IMR-90 (cell line): ENCODE measurements around the gene ARHGAP8. TPM values are rescaled to one million over a fixed set of nuclear protein-coding genes. Genes with fewer than 3 reads are reported as not detected.

ENCODE experiments used
- ATAC-seq: fragments of 200-7000 bp; cut with Tn5 transposase; 2 replicates; pipeline ENCODE4 v1.9.1; 2020; ENCODE audit warnings: low read depth, mild to moderate bottlenecking, moderate library complexity
- BruUV-seq: library from RNA; stranded (reverse); fragments of 400-500 nt; replicated peaks from 2 replicates; lab custom pipeline; 2021; lab: Mats Ljungman, UMichigan
- CTCF ChIA-PET: fragments of 300-600 bp; formaldehyde crosslinking; extraction: SDS; loops from one replicate; lab custom pipeline; 2021; ENCODE audit warnings: antibody characterized with exemption; lab: Yijun Ruan, JAX
- POLR2A ChIA-PET: fragments of 300-600 bp; sonication (Branson Sonifier 250); formaldehyde crosslinking; loops from one replicate; lab custom pipeline; 2022; ENCODE audit warnings: antibody characterized with exemption; ENCODE audit not compliant: unreplicated experiment; lab: Charles Lee
- DNase-seq: peaks from one replicate; pipeline ENCODE4 v3.0.0; 2013
- H2AFZ ChIP-seq: replicated peaks from 2 replicates; pipeline ENCODE3; 2013; ENCODE audit warnings: low read length, mild to moderate bottlenecking; ENCODE audit not compliant: poor library complexity
- H2AK5ac ChIP-seq: 2 replicates; pipeline ENCODE4 v1.6.1; 2013; ENCODE audit warnings: low read depth, low read length, inconsistent platforms
- H2AK9ac ChIP-seq: replicated peaks from 2 replicates; pipeline ENCODE3; 2013; ENCODE audit warnings: mild to moderate bottlenecking, low read depth, low read length, moderate library complexity; ENCODE audit not compliant: poor library complexity
- H2BK120ac ChIP-seq: 2 replicates; pipeline ENCODE4 v1.6.1; 2013; ENCODE audit warnings: low read depth, low read length, inconsistent platforms
- H2BK15ac ChIP-seq: 3 replicates; pipeline ENCODE4 v1.6.1; 2013; ENCODE audit warnings: low read depth, low read length, inconsistent platforms
- H2BK20ac ChIP-seq: 2 replicates; pipeline ENCODE4 v1.6.1; 2013; ENCODE audit warnings: low read depth, mild to moderate bottlenecking, inconsistent platforms, low read length, moderate library complexity
- H2BK5ac ChIP-seq: 2 replicates; pipeline ENCODE4 v1.6.1; 2013; ENCODE audit warnings: mild to moderate bottlenecking, low read depth, low read length, inconsistent platforms; ENCODE audit not compliant: poor library complexity, severe bottlenecking
- H3K14ac ChIP-seq: replicated peaks from 2 replicates; pipeline ENCODE4 v1.6.1; 2013; ENCODE audit warnings: low read depth, low read length, inconsistent platforms
- H3K18ac ChIP-seq: 2 replicates; pipeline ENCODE4 v1.6.1; 2013; ENCODE audit warnings: low read depth, low read length, control low read depth
- H3K23ac ChIP-seq: 2 replicates; pipeline ENCODE4 v1.6.1; 2013; ENCODE audit warnings: low read depth, low read length, inconsistent platforms
- H3K27ac ChIP-seq: 2 replicates; pipeline ENCODE4 v1.5.1; 2013; ENCODE audit warnings: mild to moderate bottlenecking, control low read depth, low read length; ENCODE audit not compliant: insufficient read depth
- H3K27me3 ChIP-seq: 2 replicates; pipeline ENCODE4 v1.6.1; 2013; ENCODE audit warnings: low read length; ENCODE audit not compliant: control insufficient read depth, insufficient read depth
- H3K36me3 ChIP-seq: 2 replicates; pipeline ENCODE4 v1.6.1; 2013; ENCODE audit warnings: low read length, mixed read lengths; ENCODE audit not compliant: control insufficient read depth, insufficient read depth
- H3K4ac ChIP-seq: 2 replicates; pipeline ENCODE4 v1.6.1; 2013; ENCODE audit warnings: low read depth, low read length, inconsistent platforms
- H3K4me1 ChIP-seq: 2 replicates; pipeline ENCODE4 v1.6.1; 2013; ENCODE audit warnings: low read length, mixed read lengths; ENCODE audit not compliant: control insufficient read depth, insufficient read depth
- H3K4me2 ChIP-seq: 2 replicates; pipeline ENCODE4 v1.6.1; 2013; ENCODE audit warnings: low read depth, mild to moderate bottlenecking, control low read depth, low read length, moderate library complexity
- H3K4me3 ChIP-seq: 2 replicates; pipeline ENCODE4 v1.5.1; 2013; ENCODE audit warnings: low read depth, mild to moderate bottlenecking, control low read depth, low read length, moderate library complexity; ENCODE audit not compliant: insufficient read depth
- H3K56ac ChIP-seq: 2 replicates; pipeline ENCODE4 v1.6.1; 2013; ENCODE audit warnings: low read length, inconsistent platforms; ENCODE audit not compliant: insufficient read depth; ENCODE audit errors: extremely low read depth
- H3K79me1 ChIP-seq, 2 experiments: 2 replicates each; pipeline ENCODE4 v1.6.1; 2013; ENCODE audit warnings: low read length in 2 of 2, inconsistent platforms in 1 of 2, low read depth in 1 of 2
- H3K9ac ChIP-seq: 2 replicates; pipeline ENCODE4 v1.6.1; 2013; ENCODE audit warnings: low read depth, low read length, control low read depth
- H3K9me1 ChIP-seq: 2 replicates; pipeline ENCODE4 v1.6.1; 2013; ENCODE audit warnings: low read length, inconsistent platforms; ENCODE audit not compliant: insufficient read depth
- H3K9me3 ChIP-seq: 2 replicates; pipeline ENCODE4 v1.6.1; 2013; ENCODE audit warnings: low read length; ENCODE audit not compliant: control insufficient read depth, insufficient read depth
- H4K20me1 ChIP-seq: 2 replicates; pipeline ENCODE4 v1.6.1; 2013; ENCODE audit warnings: low read length, inconsistent platforms; ENCODE audit not compliant: insufficient read depth
- H4K5ac ChIP-seq: 2 replicates; pipeline ENCODE4 v1.6.1; 2013; ENCODE audit warnings: mild to moderate bottlenecking, low read depth, low read length, control low read depth
- H4K8ac ChIP-seq, 2 experiments: 2 replicates each; pipeline ENCODE4 v1.6.1; 2013; ENCODE audit warnings: low read depth in 2 of 2, low read length in 2 of 2, control low read depth in 1 of 2, inconsistent platforms in 1 of 2
- H4K91ac ChIP-seq: 2 replicates; pipeline ENCODE4 v1.6.1; 2013; ENCODE audit warnings: low read depth, low read length, inconsistent platforms; ENCODE audit not compliant: insufficient read depth
- BHLHE40 ChIP-seq: fragments of 150-350 bp; IDR thresholded peaks from 2 replicates; pipeline ENCODE4 v1.6.1; 2016; ENCODE audit warnings: mild to moderate bottlenecking, low read depth, low read length
- CEBPB ChIP-seq: IDR thresholded peaks from 2 replicates; pipeline ENCODE4 v1.6.1; 2012; ENCODE audit warnings: low read depth, low read length, improper control_type of control experiment
- CHD1 ChIP-seq: IDR thresholded peaks from 2 replicates; pipeline ENCODE4 v1.6.1; 2012; ENCODE audit warnings: low read depth, low read length, improper control_type of control experiment
- ELK1 ChIP-seq: fragments of 150-350 bp; IDR thresholded peaks from 2 replicates; pipeline ENCODE4 v1.6.1; 2016; ENCODE audit warnings: low read depth, mild to moderate bottlenecking, low read length, moderate library complexity, borderline replicate concordance
- FOS ChIP-seq: fragments of 150-350 bp; IDR thresholded peaks from 2 replicates; pipeline ENCODE4 v1.6.1; 2016; ENCODE audit warnings: low read depth, low read length
- MAFK ChIP-seq: IDR thresholded peaks from 2 replicates; pipeline ENCODE4 v1.6.1; 2012; ENCODE audit warnings: low read depth, low read length, improper control_type of control experiment
- MAZ ChIP-seq: IDR thresholded peaks from 2 replicates; pipeline ENCODE4 v1.6.1; 2012; ENCODE audit warnings: low read depth, mild to moderate bottlenecking, low read length, improper control_type of control experiment, moderate library complexity, borderline replicate concordance
- MXI1 ChIP-seq: IDR thresholded peaks from 2 replicates; pipeline ENCODE4 v1.6.1; 2012; ENCODE audit warnings: low read depth, mild to moderate bottlenecking, low read length, moderate library complexity, borderline replicate concordance
- NFE2L2 ChIP-seq: fragments of 150-350 bp; IDR thresholded peaks from 2 replicates; pipeline ENCODE4 v1.6.1; 2016; ENCODE audit warnings: low read depth, mild to moderate bottlenecking, low read length
- POLR2A ChIP-seq: IDR thresholded peaks from 2 replicates; pipeline ENCODE4 v1.6.1; 2012; ENCODE audit warnings: mild to moderate bottlenecking, low read depth, low read length
- RAD21 ChIP-seq: IDR thresholded peaks from 2 replicates; pipeline ENCODE4 v1.6.1; 2012; ENCODE audit warnings: low read length, improper control_type of control experiment
- RCOR1 ChIP-seq: IDR thresholded peaks from 2 replicates; pipeline ENCODE4 v1.6.1; 2012; ENCODE audit warnings: mild to moderate bottlenecking, low read length, improper control_type of control experiment; ENCODE audit not compliant: insufficient replicate concordance
- RFX5 ChIP-seq: IDR thresholded peaks from 2 replicates; pipeline ENCODE4 v1.8.0; 2012; ENCODE audit warnings: low read depth, mild to moderate bottlenecking, low read length, moderate library complexity
- SMC3 ChIP-seq: fragments of 150-350 bp; IDR thresholded peaks from 2 replicates; pipeline ENCODE4 v1.6.1; 2016; ENCODE audit warnings: low read depth, mild to moderate bottlenecking, antibody characterized with exemption, low read length, moderate library complexity
- WGBS, 2 experiments: methylation state at CpG; one replicate each; pipeline versions ENCODE4 v1.1.5 to v1.1.7; 2013; ENCODE audit warnings: missing lambda C conversion rate in 2 of 2; ENCODE audit not compliant: insufficient read length in 1 of 2; ENCODE audit errors: extremely low coverage in 2 of 2; 5-methylcytosine and 5-hydroxymethylcytosine counted together
- dilution Hi-C: fragments of 300-500 bp; cut with HindIII; formaldehyde crosslinking; loops from one replicate; pipeline ENCODE4 v1.14.3; 2018; ENCODE audit warnings: low sequenced_read_pairs; ENCODE audit not compliant: unreplicated experiment
- in situ Hi-C: fragments of 300-500 bp; cut with MboI; formaldehyde crosslinking; loops from 3 replicates; pipeline ENCODE4 v1.14.3; 2019; ENCODE audit warnings: low sequenced_read_pairs, inconsistent platforms, mixed read lengths
- intact Hi-C: fragments of 100-400 bp; cut with micrococcal nuclease; formaldehyde crosslinking; loops from 2 replicates; pipeline ENCODE4 v1.10.0; 2022
- polyA plus RNA-seq, 3 experiments: library from polyadenylated mRNA; depleted of rRNA; stranded (reverse); fragments of >200 nt; gene quantifications; 2 replicates each; pipeline ENCODE4 v1.2.3, GENCODE V29; 2012; ENCODE audit warnings: low replicate concordance in 1 of 3
- total RNA-seq: library from RNA; depleted of rRNA; stranded (reverse); fragments of >200 nt; gene quantifications from 2 replicates; pipeline ENCODE4 v1.2.3, GENCODE V29; 2012
- TF ChIP-seq, protein P1 (sequence below): fragments of 150-350 bp; IDR thresholded peaks from 2 replicates; pipeline ENCODE4 v1.6.1; 2017; ENCODE audit warnings: mild to moderate bottlenecking, antibody characterized with exemption, low read length, low read depth
- TF ChIP-seq, protein P2 (sequence below): conservative IDR thresholded peaks from 2 replicates; pipeline ENCODE4 v1.5.1; 2012; ENCODE audit warnings: mild to moderate bottlenecking, low read depth, low read length, improper control_type of control experiment

ARHGAP8 gene
- total and polyA plus RNA-seq, 2 of the 4 experiments (the other 2 are of a cell fraction) = 0.18 to 0.21 TPM

GRCh38 chr22:44807232-44807631 is 54.9 kb downstream of the ARHGAP8 start:
- TF ChIP-seq RAD21 = no peak
- TF ChIP-seq CHD1 = no peak
- TF ChIP-seq, protein P1, sequence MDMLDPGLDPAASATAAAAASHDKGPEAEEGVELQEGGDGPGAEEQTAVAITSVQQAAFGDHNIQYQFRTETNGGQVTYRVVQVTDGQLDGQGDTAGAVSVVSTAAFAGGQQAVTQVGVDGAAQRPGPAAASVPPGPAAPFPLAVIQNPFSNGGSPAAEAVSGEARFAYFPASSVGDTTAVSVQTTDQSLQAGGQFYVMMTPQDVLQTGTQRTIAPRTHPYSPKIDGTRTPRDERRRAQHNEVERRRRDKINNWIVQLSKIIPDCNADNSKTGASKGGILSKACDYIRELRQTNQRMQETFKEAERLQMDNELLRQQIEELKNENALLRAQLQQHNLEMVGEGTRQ = no peak
- no peak for TF ChIP-seq MXI1
- TF ChIP-seq CEBPB = no peak
- no peak for TF ChIP-seq FOS
- no peak for TF ChIP-seq MAZ
- TF ChIP-seq RCOR1 = no peak
- TF ChIP-seq NFE2L2 = no peak
- TF ChIP-seq BHLHE40 = no peak
- no peak for TF ChIP-seq MAFK
- TF ChIP-seq POLR2A = no peak
- TF ChIP-seq RFX5 = no peak
- TF ChIP-seq, protein P2, sequence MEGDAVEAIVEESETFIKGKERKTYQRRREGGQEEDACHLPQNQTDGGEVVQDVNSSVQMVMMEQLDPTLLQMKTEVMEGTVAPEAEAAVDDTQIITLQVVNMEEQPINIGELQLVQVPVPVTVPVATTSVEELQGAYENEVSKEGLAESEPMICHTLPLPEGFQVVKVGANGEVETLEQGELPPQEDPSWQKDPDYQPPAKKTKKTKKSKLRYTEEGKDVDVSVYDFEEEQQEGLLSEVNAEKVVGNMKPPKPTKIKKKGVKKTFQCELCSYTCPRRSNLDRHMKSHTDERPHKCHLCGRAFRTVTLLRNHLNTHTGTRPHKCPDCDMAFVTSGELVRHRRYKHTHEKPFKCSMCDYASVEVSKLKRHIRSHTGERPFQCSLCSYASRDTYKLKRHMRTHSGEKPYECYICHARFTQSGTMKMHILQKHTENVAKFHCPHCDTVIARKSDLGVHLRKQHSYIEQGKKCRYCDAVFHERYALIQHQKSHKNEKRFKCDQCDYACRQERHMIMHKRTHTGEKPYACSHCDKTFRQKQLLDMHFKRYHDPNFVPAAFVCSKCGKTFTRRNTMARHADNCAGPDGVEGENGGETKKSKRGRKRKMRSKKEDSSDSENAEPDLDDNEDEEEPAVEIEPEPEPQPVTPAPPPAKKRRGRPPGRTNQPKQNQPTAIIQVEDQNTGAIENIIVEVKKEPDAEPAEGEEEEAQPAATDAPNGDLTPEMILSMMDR = no peak
- no peak for TF ChIP-seq SMC3
- TF ChIP-seq ELK1 = no peak
- Histone ChIP-seq H3K23ac (no peak overlapping the region), H3K4me3 (no peak overlapping the region), H3K9me1 (no peaks in the 10 kb centered on the region), H3K56ac (no peak overlapping the region), H3K4me1 (no peaks in the 10 kb centered on the region), H2BK5ac (no peak overlapping the region), H3K79me1 (no peaks in the 10 kb centered on the region), H2AK9ac (no peak overlapping the region), H3K36me3 (no peaks in the 10 kb centered on the region), H3K9ac (no peak overlapping the region), H4K20me1 (no peaks in the 10 kb centered on the region), H2AK5ac (no peak overlapping the region), H3K27me3 (peaks cover 33% of the 10 kb centered on the region), H3K4me2 (no peak overlapping the region), H3K4ac (no peak overlapping the region), H3K18ac (no peak overlapping the region), H2BK20ac (no peak overlapping the region), H4K8ac (no peak overlapping the region), H2AFZ (no peak overlapping the region), H3K27ac (no peak overlapping the region), H3K9me3 (no peaks in the 10 kb centered on the region; the same call in 1 of the 2 replicates), H3K14ac (no peak overlapping the region), H4K5ac (no peak overlapping the region), H2BK120ac (no peak overlapping the region), H4K91ac (no peak overlapping the region), H2BK15ac (no peak overlapping the region)
- intact Hi-C loops (no loop called here), in situ Hi-C loops (no loop called here), dilution Hi-C loops (no loop called here)
- no peak for DNase-seq
- whole genome bisulfite sequencing, 2 experiments = 68% methylated on average over 6 of the region's 7 CpGs; no CpG with 5 or more reads in 1 of the 2 experiments
- BruUV-seq = no TSS peak
- ATAC-seq = no peak
- POLR2A ChIA-PET = no interaction called here
- CTCF ChIA-PET = no interaction called here
